NCI-H524 (cell line): ENCODE results near the gene OR52N5.

Source experiments
- DNase-seq, 2 experiments: peaks; one replicate each; lab custom pipeline; 2025; lab: John Stamatoyannopoulos, UW

The OR52N5 gene

DNA sequence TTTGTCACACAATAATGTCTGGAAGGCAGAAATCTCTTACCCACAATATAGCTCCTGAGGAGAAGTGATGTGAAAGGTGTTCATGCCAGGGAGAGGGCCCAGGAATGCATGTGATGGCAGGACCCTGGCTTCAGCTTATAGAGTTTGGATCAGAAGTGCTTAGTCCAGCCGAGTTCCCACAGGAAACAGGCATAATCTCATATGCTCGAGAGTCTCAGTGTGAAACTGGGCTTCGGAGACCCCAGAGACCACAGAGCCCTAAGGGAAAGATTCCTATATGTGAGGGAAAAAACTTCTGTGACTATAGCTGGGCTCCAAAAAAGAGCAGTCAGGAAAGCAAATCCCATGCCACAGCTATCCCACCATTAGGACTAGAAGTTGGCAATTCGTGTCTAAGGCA is at the start of gene OR52N5:
OR52N5 (minus strand) TSS at position 101 of the 400 bp plus-strand sequence. CDS start 4,721 bp downstream, outside the sequence.
- DNase-seq = no peak

DNA sequence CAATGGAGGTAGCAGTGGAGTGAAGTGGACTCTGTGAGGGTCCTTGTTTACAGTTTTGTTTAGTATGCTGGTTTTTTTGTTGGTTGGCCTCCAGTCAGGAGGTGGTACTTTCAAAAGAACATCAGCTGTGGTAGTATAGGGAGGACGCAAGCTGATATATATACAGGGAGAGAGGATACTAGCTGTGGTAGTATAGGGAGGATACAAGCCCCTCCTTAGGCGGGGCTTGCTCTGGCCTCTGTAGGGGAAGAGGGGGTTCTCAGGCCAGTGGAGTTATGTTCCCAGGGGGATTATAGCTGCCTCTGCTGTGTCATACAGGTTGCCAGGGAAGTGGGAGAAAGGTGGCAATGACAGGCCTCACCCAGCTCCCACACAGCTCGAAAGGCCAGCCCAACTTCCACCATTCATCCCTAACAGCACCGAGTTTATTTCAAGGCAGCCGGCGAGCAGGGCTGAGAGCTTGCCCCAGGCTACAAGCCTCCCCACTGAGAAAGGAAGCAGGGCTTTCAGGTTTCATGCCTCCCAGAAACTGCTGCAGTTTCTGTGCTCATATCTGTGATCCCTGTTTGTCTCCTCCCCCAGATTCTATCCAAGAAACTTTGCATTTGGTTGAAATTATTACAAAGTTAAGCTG is 48.2 kb upstream of the OR52N5 start:
- DNase-seq = no peak

DNA sequence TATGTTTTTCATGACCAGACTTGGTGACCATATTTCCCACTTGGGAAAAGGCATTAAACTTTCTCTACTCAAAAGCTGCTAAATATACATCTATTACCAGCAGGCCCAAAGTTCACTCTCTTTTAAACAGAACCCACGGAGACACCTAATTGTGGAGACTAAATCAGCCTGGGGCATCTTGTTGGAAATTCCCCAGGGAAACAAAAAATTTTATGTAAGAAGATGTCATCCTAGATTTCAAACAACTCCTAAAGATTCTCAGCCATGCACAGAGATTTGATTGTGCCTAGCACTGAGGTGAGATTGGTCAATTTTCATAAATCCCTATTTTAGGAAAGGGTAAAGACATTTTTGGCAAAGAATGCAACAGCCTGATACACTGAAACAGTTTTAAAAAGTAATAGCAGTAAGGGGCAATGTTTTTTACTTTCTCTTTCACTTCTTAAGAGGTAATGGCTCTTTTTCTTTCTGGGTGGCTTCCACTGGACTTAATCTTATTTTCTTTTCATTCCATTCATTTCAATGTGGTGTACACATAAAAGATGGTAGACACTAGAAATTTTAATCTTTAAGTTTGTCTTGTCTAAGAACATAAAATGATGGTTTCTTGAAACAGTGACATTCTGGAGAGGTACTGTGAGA is 35.2 kb upstream of the OR52N5 start:
- no peak for DNase-seq

DNA sequence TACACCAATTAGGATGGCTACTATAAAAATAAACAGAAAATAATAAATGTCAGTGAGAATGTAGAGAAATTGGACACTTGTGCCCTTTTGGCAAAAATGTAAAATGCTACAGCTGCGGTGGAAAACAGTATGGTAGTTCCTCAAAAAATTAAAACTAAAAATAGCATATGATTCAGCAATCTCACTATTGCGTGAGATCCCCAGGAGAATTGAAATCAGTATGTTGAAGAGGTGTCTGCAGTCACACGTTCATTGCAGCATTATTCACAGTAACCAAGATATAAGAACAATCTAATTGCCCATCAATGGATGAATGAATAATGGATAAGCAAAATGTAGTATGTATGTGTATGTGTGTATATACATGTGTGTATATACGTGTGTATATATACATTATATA is 32.4 kb upstream of the OR52N5 start:
- no peak for DNase-seq

DNA sequence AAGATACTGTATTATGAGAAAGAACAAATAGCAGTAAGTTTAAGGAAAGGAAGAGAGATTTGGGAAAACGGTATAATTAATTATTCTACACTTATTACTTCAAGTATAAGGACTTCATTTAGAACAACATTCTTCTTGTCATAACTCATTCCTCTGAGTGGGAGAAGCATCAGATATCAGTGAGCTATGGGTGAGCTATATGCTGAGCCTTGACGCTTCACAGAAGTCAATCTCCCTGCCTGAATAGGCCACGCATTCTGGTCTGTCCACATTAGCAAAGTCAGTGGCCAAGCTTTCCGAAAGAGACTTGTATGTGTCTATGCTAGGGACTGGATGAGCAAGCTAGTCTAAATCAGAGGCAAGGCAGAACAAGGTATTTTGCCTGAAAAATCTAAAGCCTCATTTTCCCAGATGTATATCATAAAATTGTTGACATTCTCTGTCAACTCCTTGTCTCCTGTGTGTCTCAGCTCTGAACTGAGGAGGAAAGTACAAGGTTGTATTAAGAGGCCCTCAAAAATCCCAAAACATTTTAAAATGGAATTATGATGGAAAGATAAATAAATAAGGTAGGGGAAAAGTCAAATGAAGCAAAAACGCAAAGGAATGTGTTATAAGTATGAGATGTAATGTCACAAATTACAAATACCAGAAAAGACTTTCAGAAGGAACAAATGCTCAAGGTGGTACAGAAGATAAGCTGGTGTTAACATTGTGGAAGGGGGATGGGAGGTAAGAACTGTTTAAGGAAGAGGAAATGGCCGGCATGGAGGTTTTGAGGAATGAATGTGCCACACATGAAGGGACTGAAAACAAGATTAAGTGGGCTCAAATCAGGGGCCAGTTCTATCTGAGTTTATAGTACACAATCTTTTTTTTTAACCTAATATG is 27.0 kb upstream of the OR52N5 start:
- no peak for DNase-seq

DNA sequence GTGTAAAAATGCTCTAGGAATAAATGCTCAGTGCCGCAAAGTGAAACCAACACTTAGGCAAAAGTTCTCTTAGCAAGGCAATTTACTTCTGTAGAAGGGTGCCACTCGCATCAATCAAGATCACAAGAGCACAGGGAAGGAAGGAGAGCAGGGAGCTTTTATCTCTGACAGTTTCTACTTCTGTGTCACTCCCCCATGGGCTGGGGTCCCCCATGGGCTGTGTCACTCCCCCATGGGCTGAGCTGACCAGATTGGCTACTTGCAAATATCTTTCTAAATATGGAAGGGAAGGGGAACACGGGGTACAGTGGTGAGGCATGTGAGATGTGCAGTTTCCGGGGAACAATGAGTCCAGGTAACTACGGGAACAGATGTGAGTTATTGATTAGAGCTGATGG is 26.0 kb upstream of the OR52N5 start:
- no peak for DNase-seq

DNA sequence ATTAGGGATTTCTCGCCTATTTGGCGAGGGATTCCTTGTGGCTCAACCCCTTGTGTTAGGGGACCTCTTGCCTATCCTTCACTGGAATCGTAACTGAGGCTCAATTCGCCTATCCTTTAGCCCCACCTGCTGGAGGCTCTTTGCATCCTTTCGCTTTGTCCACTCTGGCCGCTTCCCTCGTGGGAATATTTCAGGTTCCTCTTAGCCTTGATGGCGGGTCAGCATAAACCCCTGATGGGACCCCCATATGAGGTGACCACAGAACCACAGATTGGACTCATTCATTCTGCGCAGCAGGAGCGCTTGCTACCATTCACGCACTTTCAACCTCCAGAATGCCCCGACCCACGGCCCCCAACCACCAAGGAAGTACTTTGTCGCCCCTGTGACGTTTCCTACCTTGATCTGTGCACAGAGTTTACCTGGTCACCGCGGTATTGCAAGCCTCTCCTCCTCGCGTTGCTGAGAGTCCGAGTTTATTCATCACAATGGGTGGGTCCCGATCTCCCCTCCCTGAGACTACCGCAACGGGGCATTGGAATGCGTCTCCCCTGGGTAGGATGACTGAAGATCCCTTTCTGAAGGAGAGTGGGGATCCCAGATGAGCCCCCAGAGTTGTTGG is 25.5 kb upstream of the OR52N5 start, which contains the start of gene OR52N2:
OR52N2 (plus strand) TSS at position 425 of the 622 bp plus-strand sequence. CDS start 11,412 bp downstream, outside the sequence.
- peak; percentile 18 to 58 for DNase-seq

DNA sequence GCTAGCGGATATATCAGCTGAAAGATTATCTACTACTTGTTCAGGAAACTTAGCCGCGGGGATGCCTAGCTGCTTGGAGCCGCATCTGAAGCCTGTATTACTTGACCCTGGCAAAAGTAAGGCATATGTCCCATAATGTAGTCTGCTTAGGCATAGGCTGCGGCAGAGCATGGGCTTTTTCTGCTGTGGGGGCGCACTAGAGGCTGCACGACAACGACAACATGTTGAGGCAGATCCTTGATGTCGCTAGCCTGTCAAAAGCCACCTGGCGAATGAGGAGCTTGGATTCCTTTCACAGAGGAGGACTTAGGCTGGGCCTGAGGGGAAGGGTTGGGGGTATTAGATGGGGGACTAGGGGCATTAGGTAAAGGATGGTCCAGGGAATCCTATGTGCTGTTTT is 24.4 kb upstream of the OR52N5 start:
- peak in 1 of 2 experiments; percentile 42 for DNase-seq

DNA sequence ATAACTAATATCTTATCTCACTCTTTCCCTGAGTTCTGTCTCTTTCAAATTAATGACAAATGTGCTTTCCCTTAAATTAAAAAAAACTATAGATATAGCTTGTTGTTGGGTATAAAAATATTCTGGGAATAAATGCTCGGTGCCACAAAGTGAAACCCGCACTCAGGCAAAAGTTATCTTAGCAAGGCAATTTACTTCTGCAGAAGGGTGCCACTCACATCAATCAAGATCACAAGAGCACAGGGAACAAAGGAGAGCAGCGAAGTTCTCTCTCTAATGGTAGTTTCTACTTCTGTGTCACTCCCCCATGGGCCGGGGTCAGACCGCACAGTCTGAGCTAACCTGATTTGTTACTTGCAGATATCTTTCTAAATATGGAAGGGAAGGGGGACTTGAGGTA is 20.8 kb upstream of the OR52N5 start:
- DNase-seq = no peak

DNA sequence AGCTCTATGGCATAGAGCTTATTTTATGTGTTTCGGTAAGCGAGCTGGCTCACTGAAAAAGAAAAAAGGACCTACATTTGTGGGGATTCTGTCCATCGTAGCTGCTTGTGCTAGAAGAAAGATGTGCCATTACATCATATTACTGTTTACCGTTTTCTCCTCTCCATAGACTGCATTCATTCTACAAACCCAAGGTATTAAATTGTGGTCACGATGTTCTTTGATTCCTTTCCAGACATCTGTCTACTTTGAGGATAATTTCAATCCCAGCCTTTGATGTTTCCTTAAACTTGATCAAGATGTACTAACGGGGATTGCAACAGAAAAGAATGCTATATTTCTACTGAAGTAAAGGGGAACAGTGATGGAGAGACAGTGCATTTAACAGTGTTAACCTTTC is 13.4 kb upstream of the OR52N5 start:
- DNase-seq = no peak

DNA sequence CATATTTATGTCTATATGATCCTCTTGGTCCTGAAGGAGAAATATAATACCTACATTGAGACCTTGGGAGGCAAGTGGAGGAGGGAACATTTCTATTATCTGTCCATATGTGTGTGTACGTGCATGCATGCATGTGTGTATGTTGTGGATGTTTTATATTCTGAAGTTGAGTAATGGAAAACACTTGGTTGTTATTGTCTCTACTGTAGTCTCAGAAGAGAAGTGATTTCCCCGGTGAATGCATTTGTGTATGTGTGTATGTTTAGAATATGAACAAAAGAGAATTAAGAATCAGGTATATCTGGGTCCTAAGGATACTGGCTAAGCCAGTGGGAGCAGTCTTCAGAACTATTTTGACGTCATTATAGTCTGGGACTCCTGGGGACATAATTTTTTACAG is 8.0 kb upstream of the OR52N5 start, which contains the start of gene OR52N1:
OR52N1 (minus strand) TSS at position 101 of the 400 bp plus-strand sequence. CDS start 2,449 bp downstream, outside the sequence.
- no peak for DNase-seq

DNA sequence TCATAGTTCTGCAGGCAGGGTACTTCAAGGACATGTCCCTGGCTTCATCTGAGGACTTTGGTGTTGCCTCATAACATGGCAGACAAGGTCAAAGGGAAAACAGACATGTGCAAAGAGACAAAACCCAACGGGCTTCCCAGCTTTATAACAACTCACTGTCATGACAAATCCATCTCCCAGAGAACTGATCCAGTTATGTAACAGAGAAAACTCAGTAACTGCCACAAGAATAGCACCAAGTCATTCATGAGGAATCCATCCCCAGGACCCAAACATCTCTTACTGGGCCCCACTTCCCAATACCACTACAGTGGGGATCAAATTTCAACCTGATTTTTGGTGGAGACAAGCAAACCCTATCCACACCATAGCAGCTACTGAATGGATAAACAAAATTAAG is 16.1 kb downstream of the OR52N5 start:
- DNase-seq = no peak

DNA sequence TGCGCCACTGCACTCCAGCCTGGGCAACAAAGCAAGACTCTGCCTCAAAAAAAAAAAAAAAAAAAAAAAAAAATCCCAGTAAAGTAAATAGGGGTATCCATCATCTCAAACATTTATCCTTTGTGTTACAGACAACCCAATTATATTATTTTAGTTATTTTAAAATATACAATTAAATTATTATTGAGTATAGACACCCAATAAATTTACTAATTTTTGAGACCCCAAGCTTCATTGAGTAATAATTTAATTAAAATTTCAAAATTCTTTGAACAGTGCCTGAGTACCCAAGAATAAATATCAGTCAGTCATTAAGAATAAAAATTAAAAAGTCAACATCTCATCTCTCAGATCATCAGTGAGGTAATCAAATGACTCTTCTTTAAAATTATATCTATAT is 29.2 kb downstream of the OR52N5 start, which contains the start of gene OR52N4:
OR52N4 (plus strand) TSS at position 301 of the 400 bp plus-strand sequence. CDS start 498 bp downstream, outside the sequence.
- no peak for DNase-seq

DNA sequence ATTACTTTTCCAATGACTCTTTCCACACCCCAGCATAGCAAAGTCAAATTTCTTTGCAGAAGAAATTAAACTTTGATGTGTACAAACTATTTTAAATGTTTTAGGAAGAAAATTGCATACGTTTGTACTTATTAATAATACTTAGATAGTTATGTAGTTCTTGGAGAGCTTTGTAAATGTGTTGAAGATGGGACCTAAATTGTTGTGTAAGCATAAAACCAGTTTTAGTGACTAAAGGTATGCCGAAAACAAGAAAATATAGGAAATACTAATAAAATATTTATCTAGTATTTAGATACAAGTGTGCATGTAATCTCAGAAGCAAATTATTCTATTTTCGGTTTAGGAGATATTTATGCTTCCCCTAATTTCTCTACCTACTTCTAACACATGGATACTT is 33.3 kb downstream of the OR52N5 start:
- DNase-seq = no peak

DNA sequence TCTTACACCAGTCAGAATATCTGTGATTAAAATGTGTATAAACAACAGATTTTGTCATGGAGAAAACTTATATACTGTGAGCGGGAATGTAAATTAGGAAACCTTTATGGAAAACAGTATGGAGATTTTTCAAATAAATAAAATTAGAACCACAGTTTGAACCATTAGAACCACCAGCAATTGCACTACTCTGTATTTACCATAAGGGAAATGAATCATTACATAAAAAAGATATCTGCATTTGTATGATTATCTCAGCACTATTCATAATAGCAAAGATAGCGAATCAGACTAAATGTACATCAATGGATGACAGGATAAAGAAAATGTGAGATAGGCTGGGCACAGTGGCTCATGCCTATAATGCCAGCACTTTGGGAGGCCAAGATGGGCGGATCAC is 36.5 kb downstream of the OR52N5 start:
- DNase-seq = no peak

DNA sequence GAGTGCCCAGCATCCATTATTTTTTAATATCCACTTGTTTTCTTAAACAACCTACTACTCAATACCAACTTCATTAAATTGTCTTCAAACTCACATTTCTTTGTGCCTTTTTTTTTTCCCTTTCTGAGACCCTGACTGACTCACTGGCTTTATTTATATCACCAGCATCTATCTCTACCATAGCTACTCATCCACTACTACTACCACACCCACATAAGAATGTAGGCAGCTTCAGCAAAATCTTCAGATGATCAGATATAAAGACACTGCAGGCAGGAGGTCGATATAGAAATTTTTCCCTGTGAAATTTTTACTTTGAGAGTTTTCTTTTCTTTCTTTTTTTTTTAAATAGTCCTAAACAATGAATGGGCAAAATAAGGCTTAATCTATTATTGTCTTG is 44.7 kb downstream of the OR52N5 start:
- no peak for DNase-seq

DNA sequence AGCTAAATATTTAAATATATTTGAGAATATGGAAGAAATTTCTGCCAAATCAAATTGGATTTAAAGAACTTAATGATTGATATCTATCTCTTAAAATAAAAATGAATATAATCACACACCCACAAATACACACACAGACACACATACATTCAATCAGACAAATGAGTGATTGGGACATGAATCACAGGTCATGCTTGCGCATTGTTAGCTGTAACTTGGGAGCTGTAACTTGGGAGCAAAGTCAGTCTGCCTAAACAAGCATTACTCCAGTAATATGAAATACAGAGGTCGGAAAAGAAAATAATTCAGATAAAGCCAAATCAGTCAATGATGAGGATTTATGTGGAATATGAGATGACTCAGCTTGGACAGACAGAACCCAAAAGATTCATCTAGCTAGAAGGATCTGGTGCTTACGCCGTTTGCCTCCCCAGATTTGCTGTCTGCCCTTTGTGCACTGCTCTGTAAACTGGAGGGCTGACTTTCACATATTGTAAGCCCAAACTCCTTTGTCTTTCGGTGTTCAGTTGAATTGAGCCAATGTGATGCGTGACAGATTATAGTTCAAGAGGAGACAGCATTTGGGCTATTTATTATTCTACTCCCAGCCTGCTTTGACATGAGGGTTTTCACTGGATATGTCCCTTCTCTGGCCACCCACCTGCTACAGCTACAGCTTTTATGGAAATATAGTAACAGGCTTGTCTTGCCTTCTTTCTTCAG is 45.3 kb downstream of the OR52N5 start:
- no peak for DNase-seq

DNA sequence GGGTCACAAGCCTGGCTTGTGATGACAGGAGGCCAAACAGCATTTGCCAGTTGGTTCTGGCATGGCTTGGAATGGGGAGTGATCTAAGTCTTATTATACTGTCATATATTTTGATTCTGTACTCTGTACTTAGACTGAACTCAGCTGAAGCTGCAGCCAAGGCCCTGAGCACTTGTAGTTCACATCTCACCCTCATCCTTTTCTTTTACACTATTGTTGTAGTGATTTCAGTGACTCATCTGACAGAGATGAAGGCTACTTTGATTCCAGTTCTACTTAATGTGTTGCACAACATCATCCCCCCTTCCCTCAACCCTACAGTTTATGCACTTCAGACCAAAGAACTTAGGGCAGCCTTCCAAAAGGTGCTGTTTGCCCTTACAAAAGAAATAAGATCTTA is 46.1 kb downstream of the OR52N5 start:
- no peak for DNase-seq

DNA sequence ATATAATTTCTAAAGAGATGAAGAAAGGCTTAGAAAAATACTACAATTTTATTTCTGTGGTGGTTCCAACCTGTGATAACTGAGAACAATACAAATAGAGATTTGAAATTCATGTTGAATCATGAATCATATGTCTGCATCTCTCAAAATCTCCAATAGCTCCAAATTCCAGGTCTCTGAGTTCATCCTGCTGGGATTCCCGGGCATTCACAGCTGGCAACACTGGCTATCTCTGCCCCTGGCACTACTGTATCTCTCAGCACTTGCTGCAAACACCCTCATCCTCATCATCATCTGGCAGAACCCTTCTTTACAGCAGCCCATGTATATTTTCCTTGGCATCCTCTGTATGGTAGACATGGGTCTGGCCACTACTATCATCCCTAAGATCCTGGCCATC is 46.8 kb downstream of the OR52N5 start, which contains the start of gene OR56B1:
OR56B1 (plus strand) TSS at position 53 of the 400 bp plus-strand sequence; CDS start at position 122, 69 bp downstream.
- no peak for DNase-seq

DNA sequence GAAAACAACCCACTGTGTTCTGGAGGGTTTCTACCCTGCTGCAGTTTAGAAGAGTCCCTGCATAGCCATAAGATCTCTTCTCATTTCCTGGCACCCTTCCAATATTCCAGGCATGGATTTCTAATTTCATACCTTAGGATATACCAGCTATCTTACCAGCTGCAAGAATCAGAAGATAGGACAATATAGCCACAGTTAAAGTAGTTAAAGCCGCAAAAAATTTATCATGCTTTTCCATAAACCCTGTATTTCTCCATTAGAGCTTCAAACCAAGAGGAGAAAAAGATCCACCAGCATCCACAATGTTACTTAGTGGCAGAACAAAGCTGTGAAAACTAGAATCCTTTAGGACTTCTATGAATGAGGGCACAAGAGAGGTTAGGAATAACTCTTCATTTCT is 55.5 kb downstream of the OR52N5 start:
- no peak for DNase-seq

DNA sequence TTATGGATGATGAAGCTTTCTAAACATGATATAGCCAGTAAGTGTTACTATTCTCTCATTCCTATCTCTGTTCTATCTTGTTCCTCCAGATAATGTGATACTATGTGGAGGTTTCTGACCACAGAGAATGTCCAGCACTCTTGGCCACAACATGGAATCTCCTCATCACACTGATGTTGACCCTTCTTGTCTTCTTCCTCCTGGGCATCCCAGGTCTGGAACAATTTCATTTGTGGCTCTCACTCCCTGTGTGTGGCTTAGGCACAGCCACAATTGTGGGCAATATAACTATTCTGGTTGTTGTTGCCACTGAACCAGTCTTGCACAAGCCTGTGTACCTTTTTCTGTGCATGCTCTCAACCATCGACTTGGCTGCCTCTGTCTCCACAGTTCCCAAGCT is 56.8 kb downstream of the OR52N5 start:
- DNase-seq = no peak
